ENCODE data around the gene PCDHGA12.
A peak's percentile ranks its signal among the peaks of the same experiment; 100 is the strongest.

The PCDHGA12 gene

GRCh38 chr5:141441571-141442170, 11.4 kb downstream of the PCDHGA12 start:
- DNase-seq, result no peak

- no peak for DNase-seq
Observed at GRCh38 chr5:141465351-141465750, 35.0 kb downstream of the PCDHGA12 start.

DNA sequence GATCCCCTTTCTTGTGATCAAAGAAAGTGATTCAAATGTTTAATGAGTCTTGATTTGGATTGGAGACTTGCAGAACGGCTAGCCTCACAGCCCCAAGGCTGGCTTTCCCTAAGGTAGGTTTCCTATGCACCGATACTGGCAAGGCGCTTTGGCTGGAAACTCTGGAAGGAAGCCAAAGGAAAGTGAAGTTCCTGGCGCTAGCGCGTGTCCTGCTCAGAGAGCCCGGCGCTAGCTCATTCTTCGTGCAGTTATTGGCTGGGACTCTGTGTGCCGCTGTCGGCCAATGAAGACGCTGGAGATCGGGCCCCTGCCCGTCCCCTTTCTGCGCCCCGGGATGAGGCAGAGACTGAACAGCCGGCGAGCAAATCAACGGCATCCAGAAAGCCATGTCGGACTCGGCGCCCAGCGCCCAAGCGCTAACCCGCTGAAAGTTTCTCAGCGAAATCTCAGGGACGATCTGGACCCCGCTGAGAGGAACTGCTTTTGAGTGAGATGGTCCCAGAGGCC, 45.4 kb downstream of the PCDHGA12 start, which contains the start of gene PCDHGC3:
Gene PCDHGC3, plus strand, starts transcription at position 342 of the 507 bp plus-strand sequence. Its CDS starts 151 bp downstream, at position 493.
- peak; percentile 97 for DNase-seq

GRCh38 chr5:141476132-141476911, 46.0 kb downstream of the PCDHGA12 start:
- peak; percentile 73 for DNase-seq

GRCh38 chr5:141477044-141477575, 46.8 kb downstream of the PCDHGA12 start:
- no peak for DNase-seq

DNA sequence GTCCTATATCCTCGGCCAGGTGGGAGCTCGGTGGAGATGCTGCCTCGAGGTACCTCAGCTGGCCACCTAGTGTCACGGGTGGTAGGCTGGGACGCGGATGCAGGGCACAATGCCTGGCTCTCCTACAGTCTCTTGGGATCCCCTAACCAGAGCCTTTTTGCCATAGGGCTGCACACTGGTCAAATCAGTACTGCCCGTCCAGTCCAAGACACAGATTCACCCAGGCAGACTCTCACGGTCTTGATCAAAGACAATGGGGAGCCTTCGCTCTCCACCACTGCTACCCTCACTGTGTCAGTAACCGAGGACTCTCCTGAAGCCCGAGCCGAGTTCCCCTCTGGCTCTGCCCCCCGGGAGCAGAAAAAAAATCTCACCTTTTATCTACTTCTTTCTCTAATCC, 47.5 kb downstream of the PCDHGA12 start:
- DNase-seq, result peak; percentile 29

- DNase-seq, result peak; percentile 93
Observed at GRCh38 chr5:141478321-141478945, 48.1 kb downstream of the PCDHGA12 start.

DNA sequence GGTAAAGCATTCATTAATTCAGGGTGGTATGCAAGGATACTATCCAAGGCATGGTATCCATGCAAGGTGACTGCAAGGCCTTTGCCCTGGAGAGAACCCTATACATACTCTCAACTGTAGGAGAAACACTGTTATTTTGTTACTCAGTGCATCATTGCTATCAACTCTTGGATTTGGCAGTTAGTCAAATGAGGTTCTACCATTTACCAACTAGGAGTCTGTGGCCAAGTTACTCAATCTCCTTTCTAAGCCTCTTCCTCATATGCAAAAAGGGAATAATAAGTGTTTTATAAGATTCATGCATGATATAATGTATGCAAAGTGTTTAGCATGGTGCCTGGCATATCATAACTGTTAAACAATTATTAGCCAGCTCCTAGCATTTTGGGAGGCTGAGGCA, 49.5 kb downstream of the PCDHGA12 start:
- no peak for DNase-seq
